BLaER1 treated with 17β-estradiol and CSF1 and Interleukin-3, amounts not matched to agents 10 nM and 100 nM (cell line): Measurements from ENCODE around the gene DNAJA2.
A peak's percentile ranks its signal among the peaks of the same experiment; 100 is the strongest.

Experiments
- H3K27ac ChIP-seq, 11 experiments: shearing (Covaris generic); formaldehyde crosslinking; 2 replicates each; pipeline ENCODE4 v1.8.1; 2022
- H3K27me3 ChIP-seq, 11 experiments: shearing (Covaris generic); formaldehyde crosslinking; 2 replicates each; pipeline ENCODE4 v1.8.1; 2022
- H3K36me3 ChIP-seq, 11 experiments: shearing (Covaris generic); formaldehyde crosslinking; 2 replicates each; pipeline ENCODE4 v1.8.1; 2022
- H3K4me1 ChIP-seq, 10 experiments: shearing (Covaris generic); formaldehyde crosslinking; 2 replicates each; pipeline ENCODE4 v1.8.1; 2022
- H3K4me2 ChIP-seq, 11 experiments: shearing (Covaris generic); formaldehyde crosslinking; 2 replicates each; pipeline ENCODE4 v1.8.1; 2022
- H3K4me3 ChIP-seq, 10 experiments: shearing (Covaris generic); formaldehyde crosslinking; 2 replicates each; pipeline ENCODE4 v1.8.1; 2022
- H3K9ac ChIP-seq, 11 experiments: shearing (Covaris generic); formaldehyde crosslinking; 2 replicates each; pipeline ENCODE4 v1.8.1; 2022
- H3K9me3 ChIP-seq, 11 experiments: shearing (Covaris generic); formaldehyde crosslinking; replicated peaks in 1 of 11; 2 replicates each; pipeline ENCODE4 v1.8.1; 2022
- H4K20me1 ChIP-seq, 11 experiments: shearing (Covaris generic); formaldehyde crosslinking; 2 replicates each; pipeline ENCODE4 v1.8.1; 2022
- Cebpa-rat ChIP-seq, 11 experiments: shearing (Covaris generic); IDR thresholded peaks; 2 replicates each; pipeline ENCODE4 v1.8.1; 2022

The DNAJA2 gene

GRCh38 chr16:46927273-46927672 lies 46.2 kb downstream of the DNAJA2 start:
- Histone ChIP-seq H3K4me3 (no peak overlapping the region), H3K27me3 (no peaks in the 10 kb centered on the region), H3K27ac (no peak overlapping the region), H4K20me1 (peaks cover 0 to 55% (median 13%) of the 10 kb centered on the region in 11 experiments; a peak in 12 of 22 replicates), H3K4me1 (peaks cover 0 to 2% (median 0%) of the 10 kb centered on the region in 10 experiments; a peak in 4 of 20 replicates), H3K4me2 (no peak overlapping the region), H3K9ac (no peak overlapping the region), H3K9me3 (no peaks in the 10 kb centered on the region), H3K36me3 (peaks cover 52 to 94% (median 92%) of the 10 kb centered on the region in 11 experiments)
- no peak for TF ChIP-seq Cebpa-rat (IDR thresholded peaks at IDR 0.05)

DNA sequence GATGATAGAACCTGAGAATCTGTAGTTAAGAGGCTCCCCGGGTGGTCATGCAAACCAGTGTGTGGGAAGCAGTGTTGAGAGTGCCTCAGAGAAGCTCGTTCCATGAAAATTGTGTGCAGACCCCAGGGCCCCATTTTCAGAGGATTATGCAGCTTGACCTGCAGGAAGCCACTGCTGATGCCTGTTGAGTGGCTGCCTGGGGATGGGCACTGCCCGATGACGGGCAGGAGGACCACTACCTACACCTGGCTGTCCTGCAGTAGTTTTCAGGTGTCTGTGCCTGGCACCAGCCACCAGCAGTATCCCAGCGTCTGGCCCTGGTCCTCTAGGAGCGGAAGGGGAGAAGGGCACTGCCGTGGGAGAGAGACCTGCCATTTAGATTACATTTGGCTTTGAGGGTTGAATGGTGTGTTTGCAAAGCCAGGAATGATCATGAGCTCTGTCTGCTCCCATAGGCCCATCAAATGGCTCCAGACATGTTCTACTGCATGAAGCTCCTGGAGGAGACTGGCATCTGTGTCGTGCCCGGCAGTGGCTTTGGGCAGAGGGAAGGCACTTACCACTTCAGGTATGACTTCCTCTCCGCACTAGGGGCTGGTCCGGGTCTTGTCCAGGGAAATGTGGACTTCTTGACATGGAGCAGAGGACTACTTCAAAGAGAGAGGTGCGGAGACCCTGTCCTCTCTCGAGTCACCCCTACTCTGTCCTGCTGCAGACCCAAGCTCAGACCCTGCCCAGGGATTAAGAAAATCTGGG lies 46.8 kb downstream of the DNAJA2 start:
- H3K27me3 ChIP-seq = no peaks in the 10 kb centered on the region
- no peak overlapping the region for H3K9ac ChIP-seq
- H3K9me3 ChIP-seq = no peaks in the 10 kb centered on the region
- H4K20me1 ChIP-seq = peaks cover 0 to 62% (median 13%) of the 10 kb centered on the region in 11 experiments; a peak in 12 of 22 replicates
- H3K27ac ChIP-seq = no peak overlapping the region
- no peak overlapping the region for H3K4me2 ChIP-seq
- no peak for TF ChIP-seq Cebpa-rat (IDR thresholded peaks at IDR 0.05)
- H3K4me3 ChIP-seq = no peak overlapping the region
- no peaks in the 10 kb centered on the region for H3K4me1 ChIP-seq
- H3K36me3 ChIP-seq = peaks cover 58 to 100% (median 99%) of the 10 kb centered on the region in 11 experiments

GRCh38 chr16:46924402-46924801 lies 49.1 kb downstream of the DNAJA2 start:
- no peak for TF ChIP-seq Cebpa-rat (IDR thresholded peaks at IDR 0.05)
- no peak overlapping the region for H3K4me2 ChIP-seq
- no peak overlapping the region for H3K4me3 ChIP-seq
- H3K27me3 ChIP-seq = no peaks in the 10 kb centered on the region
- H3K27ac ChIP-seq = no peak overlapping the region
- peaks cover 0 to 14% (median 11%) of the 10 kb centered on the region in 10 experiments; a peak in 14 of 20 replicates for H3K4me1 ChIP-seq
- H3K9ac ChIP-seq = no peak overlapping the region
- H4K20me1 ChIP-seq = peaks cover 0 to 81% (median 12%) of the 10 kb centered on the region in 11 experiments; a peak in 14 of 22 replicates
- H3K9me3 ChIP-seq = no peaks in the 10 kb centered on the region
- peaks cover 57 to 100% (median 99%) of the 10 kb centered on the region in 11 experiments for H3K36me3 ChIP-seq

GRCh38 chr16:46923513-46924295 lies 49.8 kb downstream of the DNAJA2 start:
- Histone ChIP-seq H3K4me3 (no peak overlapping the region), H3K4me1 (peaks cover 0 to 21% (median 18%) of the 10 kb centered on the region in 10 experiments; a peak in 16 of 20 replicates), H3K4me2 (no peak overlapping the region), H3K9ac (no peak overlapping the region), H3K27me3 (no peaks in the 10 kb centered on the region), H3K36me3 (peaks cover 54 to 100% (median 99%) of the 10 kb centered on the region in 11 experiments), H3K9me3 (no peaks in the 10 kb centered on the region), H3K27ac (no peak overlapping the region), H4K20me1 (peaks cover 0 to 81% (median 14%) of the 10 kb centered on the region in 11 experiments; a peak in 12 of 22 replicates)
- TF ChIP-seq Cebpa-rat (IDR thresholded peaks at IDR 0.05) = no peak

GRCh38 chr16:46922239-46922638 lies 51.2 kb downstream of the DNAJA2 start:
- Histone ChIP-seq H3K9me3 (no peaks in the 10 kb centered on the region), H3K27me3 (no peaks in the 10 kb centered on the region), H3K9ac (no peak overlapping the region), H3K4me2 (no peak overlapping the region), H3K4me3 (no peak overlapping the region), H3K27ac (no peak overlapping the region), H4K20me1 (peaks cover 0 to 84% (median 14%) of the 10 kb centered on the region in 11 experiments; a peak in 12 of 22 replicates), H3K4me1 (peaks cover 12 to 36% (median 33%) of the 10 kb centered on the region in 10 experiments), H3K36me3 (peaks cover 47 to 100% (median 98%) of the 10 kb centered on the region in 11 experiments)
- TF ChIP-seq Cebpa-rat (IDR thresholded peaks at IDR 0.05) = no peak

- peaks cover 38 to 100% (median 96%) of the 10 kb centered on the region in 11 experiments for H3K36me3 ChIP-seq
- H3K27ac ChIP-seq = peak overlapping the region in 2 of 11 experiments; percentile 14 to 18; a peak in 2 of 22 replicates
- peaks cover 0 to 91% (median 16%) of the 10 kb centered on the region in 11 experiments; a peak in 11 of 22 replicates for H4K20me1 ChIP-seq
- peaks cover 20 to 53% (median 50%) of the 10 kb centered on the region in 10 experiments for H3K4me1 ChIP-seq
- H3K9ac ChIP-seq = no peak overlapping the region
- peak overlapping the region in 7 of 11 experiments; percentile 2 to 75 (median 48); a peak in 10 of 22 replicates for H3K4me2 ChIP-seq
- no peaks in the 10 kb centered on the region for H3K9me3 ChIP-seq
- no peaks in the 10 kb centered on the region for H3K27me3 ChIP-seq
- no peak overlapping the region for H3K4me3 ChIP-seq
- no peak for TF ChIP-seq Cebpa-rat (IDR thresholded peaks at IDR 0.05)
Observed at GRCh38 chr16:46920402-46921068, 52.9 kb downstream of the DNAJA2 start.

- H3K4me3 ChIP-seq = no peak overlapping the region
Observed at GRCh38 chr16:46918905-46919792, 54.3 kb downstream of the DNAJA2 start.

More at GRCh38 chr16:46918905-46919792, 54.3 kb downstream of the DNAJA2 start:
- Histone ChIP-seq H3K9me3 (no peaks in the 10 kb centered on the region), H3K27me3 (no peaks in the 10 kb centered on the region), H3K4me2 (peak overlapping the region in 9 of 11 experiments; percentile 7 to 75 (median 60); a peak in 11 of 22 replicates), H3K27ac (peak overlapping the region in 3 of 11 experiments; percentile 3 to 38 (median 4); a peak in 3 of 22 replicates), H3K36me3 (peaks cover 30 to 100% (median 96%) of the 10 kb centered on the region in 11 experiments), H4K20me1 (peaks cover 0 to 92% (median 14%) of the 10 kb centered on the region in 11 experiments; a peak in 10 of 22 replicates), H3K9ac (peak overlapping the region in 4 of 11 experiments; percentile 8 to 34 (median 22); a peak in 3 of 22 replicates), H3K4me1 (peaks cover 20 to 67% (median 61%) of the 10 kb centered on the region in 10 experiments)
- no peak for TF ChIP-seq Cebpa-rat (IDR thresholded peaks at IDR 0.05)
